GM12878 (cell line): Measurements from ENCODE around the gene MTHFD2. TPM values are rescaled to one million over a fixed set of nuclear protein-coding genes. Genes with fewer than 3 reads are reported as not detected.

Source experiments
- ATAC-seq: fragments of 200-7000 bp; cut with Tn5 transposase; 3 replicates; pipeline ENCODE4 v1.9.1; 2020; ENCODE audit warnings: mild to moderate bottlenecking, moderate library complexity
- BruUV-seq: library from RNA; stranded (reverse); fragments of 400-500 nt; replicated peaks from 2 replicates; lab custom pipeline; 2021; lab: Mats Ljungman, UMichigan
- CTCF ChIA-PET: fragments of 300-600 bp; sonication (Branson Sonifier 250); formaldehyde crosslinking; extraction: SDS; loops from one replicate; lab custom pipeline; 2021; ENCODE audit warnings: inconsistent platforms; lab: Yijun Ruan, JAX
- POLR2A ChIA-PET: fragments of 350-600 bp; formaldehyde crosslinking; extraction: SDS; loops from one replicate; lab custom pipeline; 2021; ENCODE audit warnings: inconsistent platforms; lab: Charles Lee
- RAD21 ChIA-PET: fragments of 300-600 bp; sonication (Branson Sonifier 250); formaldehyde crosslinking; loops from one replicate; lab custom pipeline; 2023; ENCODE audit warnings: antibody characterized with exemption; ENCODE audit not compliant: unreplicated experiment; lab: Charles Lee
- SMC1A ChIA-PET: fragments of 300-600 bp; sonication (Branson Sonifier 250); formaldehyde crosslinking; loops from one replicate; lab custom pipeline; 2023; ENCODE audit not compliant: unreplicated experiment, uncharacterized antibody; lab: Charles Lee
- DNase-seq: peaks from one replicate; pipeline ENCODE4 v3.0.0-alpha.2; 2011; ENCODE audit warnings: low read depth, low spot score
- FAIRE-seq: peaks from 3 replicates; lab custom pipeline; 2011; peaks lifted over from hg19 to GRCh38; lab: Jason Lieb, UNC
- H2AFZ ChIP-seq: 2 replicates; pipeline ENCODE4 v1.6.0; 2011; ENCODE audit warnings: low read depth, low read length, control low read depth; ENCODE audit not compliant: control insufficient read depth
- H3K27ac ChIP-seq: 2 replicates; pipeline ENCODE4 v1.5.1; 2011; ENCODE audit warnings: control low read depth; ENCODE audit not compliant: control insufficient read depth, insufficient read depth
- H3K27me3 ChIP-seq, 2 experiments: replicated peaks in 1 of 2; 2 replicates each; pipeline versions ENCODE4 v1.6.0 to v1.6.1; 2011; ENCODE audit warnings: low read length in 1 of 2; ENCODE audit not compliant: control insufficient read depth in 2 of 2, insufficient read depth in 2 of 2
- H3K36me3 ChIP-seq, 2 experiments: 2 replicates each; pipeline ENCODE4 v1.5.1; 2011; ENCODE audit warnings: low read length in 1 of 2; ENCODE audit not compliant: control insufficient read depth in 2 of 2, insufficient read depth in 2 of 2
- H3K4me1 ChIP-seq: 2 replicates; pipeline ENCODE4 v1.6.1; 2011; ENCODE audit warnings: mild to moderate bottlenecking, low read length, moderate library complexity, mixed read lengths; ENCODE audit not compliant: control insufficient read depth, insufficient read depth
- H3K4me2 ChIP-seq: 2 replicates; pipeline ENCODE4 v1.6.0; 2011; ENCODE audit warnings: control low read depth; ENCODE audit not compliant: control insufficient read depth, insufficient read depth
- H3K4me3 ChIP-seq: fragments of 200-600 bp; sonication (generic); 2 replicates; pipeline ENCODE4 v1.5.1; 2016
- H3K79me2 ChIP-seq: 2 replicates; pipeline ENCODE4 v1.6.0; 2011; ENCODE audit warnings: low read length; ENCODE audit not compliant: control insufficient read depth, insufficient read depth
- H3K9ac ChIP-seq: 2 replicates; pipeline ENCODE4 v1.8.0; 2011; ENCODE audit warnings: low read length, control low read depth, mixed read lengths; ENCODE audit not compliant: control insufficient read depth, insufficient read depth
- H3K9me3 ChIP-seq: replicated peaks from 3 replicates; pipeline ENCODE4 v1.5.1; 2011; ENCODE audit warnings: mild to moderate bottlenecking, low read length; ENCODE audit not compliant: control insufficient read depth, insufficient read depth
- H4K20me1 ChIP-seq: 2 replicates; pipeline ENCODE4 v1.6.0; 2011; ENCODE audit not compliant: control insufficient read depth, insufficient read depth
- ATF7 ChIP-seq: fragments of 450-650 bp; IDR thresholded peaks from 2 replicates; pipeline ENCODE4 v1.6.1; 2016; ENCODE audit warnings: low read depth, mild to moderate bottlenecking
- BCL11A ChIP-seq: IDR thresholded peaks from 2 replicates; pipeline ENCODE4 v1.6.1; 2011; ENCODE audit warnings: low read depth, low read length
- CEBPB ChIP-seq, 2 experiments: fragments of 150-350 bp in 1 of 2; IDR thresholded peaks; 2 replicates each; pipeline ENCODE4 v1.6.1; 2012 to 2014; ENCODE audit warnings: low read depth in 2 of 2, low read length in 2 of 2, borderline replicate concordance in 1 of 2, inconsistent platforms in 1 of 2
- CEBPZ ChIP-seq: fragments of 150-350 bp; IDR thresholded peaks from 2 replicates; pipeline ENCODE4 v1.6.1; 2016; ENCODE audit warnings: low read depth, low read length
- IKZF1 ChIP-seq: fragments of 450-650 bp; conservative IDR thresholded peaks from 2 replicates; pipeline ENCODE4 v1.6.1; 2017; ENCODE audit warnings: antibody characterized with exemption, mild to moderate bottlenecking
- IRF3 ChIP-seq: fragments of 450-650 bp; IDR thresholded peaks from 2 replicates; pipeline ENCODE4 v1.6.1; 2014; ENCODE audit warnings: mild to moderate bottlenecking
- NBN ChIP-seq: fragments of 450-650 bp; IDR thresholded peaks from 2 replicates; pipeline ENCODE4 v1.6.1; 2016
- NR2F1 ChIP-seq: fragments of 450-650 bp; conservative IDR thresholded peaks from 2 replicates; pipeline ENCODE4 v1.6.1; 2017; ENCODE audit warnings: mild to moderate bottlenecking
- RCOR1 ChIP-seq: conservative IDR thresholded peaks from 2 replicates; pipeline ENCODE4 v1.6.1; 2012; ENCODE audit warnings: low read depth, low read length, improper control_type of control experiment
- SMAD1 ChIP-seq: fragments of 450-650 bp; IDR thresholded peaks from 2 replicates; pipeline ENCODE4 v1.6.1; 2018; ENCODE audit warnings: mild to moderate bottlenecking, low read depth; ENCODE audit not compliant: partially characterized antibody
- YBX1 ChIP-seq: fragments of 450-650 bp; IDR thresholded peaks from 2 replicates; pipeline ENCODE4 v1.6.1; 2016; ENCODE audit warnings: antibody characterized with exemption
- ZNF384 ChIP-seq: IDR thresholded peaks from 2 replicates; pipeline ENCODE4 v1.6.1; 2012; ENCODE audit warnings: low read depth, mild to moderate bottlenecking, low read length, improper control_type of control experiment, borderline replicate concordance
- in situ Hi-C: fragments of 300-500 bp; cut with MboI; formaldehyde crosslinking; loops from 9 replicates; pipeline ENCODE4 v1.14.3; 2018; ENCODE audit warnings: mixed read lengths
- intact Hi-C: fragments of 100-400 bp; cut with micrococcal nuclease; formaldehyde crosslinking; loops from one replicate; pipeline ENCODE4 v1.14.2; 2022; ENCODE audit not compliant: unreplicated experiment
- polyA plus RNA-seq, 11 experiments: library from polyadenylated mRNA; depleted of rRNA in 4 of 11; unstranded in 6 of 11; stranded (reverse) in 5 of 11; fragments of >200 nt; fragmentation: Nextera tagmentation in 4 of 11; fragmentation: Illumina TruSeq in 1 of 11; extraction: Ambion mirVana in 4 of 11; extraction: Trizol in 1 of 11; gene quantifications; 1 replicate in 1 of 11; 2 replicates in 10 of 11; pipeline versions ENCODE4 v1.2.1 to v1.2.3, GENCODE V29; 2011 to 2016; ENCODE audit warnings: inconsistent platforms in 2 of 11, missing spikeins in 2 of 11, low read depth in 1 of 11
- total RNA-seq, 4 experiments: library from RNA; depleted of rRNA in 3 of 4; stranded (reverse); fragments of >200 nt in 3 of 4; fragmentation: Illumina TruSeq in 1 of 4; extraction: Trizol in 1 of 4; gene quantifications; 2 replicates each; pipeline versions ENCODE4 v1.2.1 to v1.2.3, GENCODE V29; 2013 to 2021
- TF ChIP-seq, protein P1 (sequence below): fragments of 450-650 bp; IDR thresholded peaks from 2 replicates; pipeline ENCODE4 v1.6.1; 2016; ENCODE audit warnings: mild to moderate bottlenecking
- TF ChIP-seq, protein P2 (sequence below): fragments of 450-650 bp; formaldehyde crosslinking; IDR thresholded peaks from 2 replicates; pipeline ENCODE4 v1.4.0; 2020; ENCODE audit warnings: mild to moderate bottlenecking, moderate library complexity
- TF ChIP-seq, protein P3 (sequence below): IDR thresholded peaks from 2 replicates; pipeline ENCODE4 v1.6.1; 2012; ENCODE audit warnings: low read depth, low read length, improper control_type of control experiment

MTHFD2 gene
- total and polyA plus RNA-seq, 10 of the 15 experiments (the other 5 are each of a cell fraction or from before 2014, with no cell fraction given): 128 to 292 (median 150) TPM

DNA sequence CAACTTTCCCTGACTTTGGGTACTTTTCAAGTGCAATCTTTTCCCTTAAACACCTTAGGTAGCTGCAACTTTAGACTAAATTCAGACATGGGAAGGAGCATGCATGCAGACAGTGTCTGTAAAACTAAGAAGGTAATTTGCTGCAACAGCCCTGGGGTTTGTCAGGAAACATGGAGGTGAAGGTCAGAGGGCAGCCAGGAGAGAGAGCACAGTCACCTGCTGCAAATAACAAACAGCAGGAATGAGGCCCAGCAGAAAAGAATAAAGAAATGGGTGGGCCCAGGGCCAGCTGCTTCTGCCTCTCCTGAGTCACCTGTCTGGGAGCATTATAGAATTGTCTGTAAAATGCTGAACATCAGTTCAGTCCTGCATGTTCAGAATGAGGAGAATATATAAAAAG is 35.2 kb downstream of the MTHFD2 start:
- in situ Hi-C loops: no loop called here
- no peak overlapping the region for H3K27ac ChIP-seq
- no peak overlapping the region for H2AFZ ChIP-seq
- H3K36me3 ChIP-seq: no peaks in the 10 kb centered on the region
- H4K20me1 ChIP-seq: no peaks in the 10 kb centered on the region
- H3K27me3 ChIP-seq: no peaks in the 10 kb centered on the region
- ChIA-PET SMC1A (no interaction called here), RAD21 (no interaction called here), POLR2A (no interaction called here), CTCF (interaction anchor here (2.1 kb wide), 1 partner anchor 16 kb away, joined by 11 read pairs; no protein-coding TSS in a partner anchor)
- H3K79me2 ChIP-seq: no peaks in the 10 kb centered on the region
- FAIRE-seq (no peak), ATAC-seq (no peak), DNase-seq (no peak)
- no TSS peak for BruUV-seq
- intact Hi-C loops: loop anchor here (10.0 kb wide), 1 partner anchor 409 kb away; the partner anchor contains the start of gene STAMBP
- H3K4me2 ChIP-seq: no peak overlapping the region
- TF ChIP-seq CEBPZ (no peak), NBN (no peak), IKZF1 (no peak), ATF7 (no peak), SMAD1 (no peak), BCL11A (no peak), ZNF384 (no peak), NR2F1 (no peak), CEBPB (IDR thresholded peaks at IDR 0.05; ENCODE audit: borderline replicate concordance in 1 of 2, low read depth in 2 of 2, low read length in 2 of 2) (no peak), RCOR1 (no peak), IRF3 (no peak), YBX1 (no peak)
- TF ChIP-seq, protein P1, sequence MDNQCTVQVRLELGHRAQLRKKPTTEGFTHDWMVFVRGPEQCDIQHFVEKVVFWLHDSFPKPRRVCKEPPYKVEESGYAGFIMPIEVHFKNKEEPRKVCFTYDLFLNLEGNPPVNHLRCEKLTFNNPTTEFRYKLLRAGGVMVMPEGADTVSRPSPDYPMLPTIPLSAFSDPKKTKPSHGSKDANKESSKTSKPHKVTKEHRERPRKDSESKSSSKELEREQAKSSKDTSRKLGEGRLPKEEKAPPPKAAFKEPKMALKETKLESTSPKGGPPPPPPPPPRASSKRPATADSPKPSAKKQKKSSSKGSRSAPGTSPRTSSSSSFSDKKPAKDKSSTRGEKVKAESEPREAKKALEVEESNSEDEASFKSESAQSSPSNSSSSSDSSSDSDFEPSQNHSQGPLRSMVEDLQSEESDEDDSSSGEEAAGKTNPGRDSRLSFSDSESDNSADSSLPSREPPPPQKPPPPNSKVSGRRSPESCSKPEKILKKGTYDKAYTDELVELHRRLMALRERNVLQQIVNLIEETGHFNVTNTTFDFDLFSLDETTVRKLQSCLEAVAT: no peak
- TF ChIP-seq, protein P2, sequence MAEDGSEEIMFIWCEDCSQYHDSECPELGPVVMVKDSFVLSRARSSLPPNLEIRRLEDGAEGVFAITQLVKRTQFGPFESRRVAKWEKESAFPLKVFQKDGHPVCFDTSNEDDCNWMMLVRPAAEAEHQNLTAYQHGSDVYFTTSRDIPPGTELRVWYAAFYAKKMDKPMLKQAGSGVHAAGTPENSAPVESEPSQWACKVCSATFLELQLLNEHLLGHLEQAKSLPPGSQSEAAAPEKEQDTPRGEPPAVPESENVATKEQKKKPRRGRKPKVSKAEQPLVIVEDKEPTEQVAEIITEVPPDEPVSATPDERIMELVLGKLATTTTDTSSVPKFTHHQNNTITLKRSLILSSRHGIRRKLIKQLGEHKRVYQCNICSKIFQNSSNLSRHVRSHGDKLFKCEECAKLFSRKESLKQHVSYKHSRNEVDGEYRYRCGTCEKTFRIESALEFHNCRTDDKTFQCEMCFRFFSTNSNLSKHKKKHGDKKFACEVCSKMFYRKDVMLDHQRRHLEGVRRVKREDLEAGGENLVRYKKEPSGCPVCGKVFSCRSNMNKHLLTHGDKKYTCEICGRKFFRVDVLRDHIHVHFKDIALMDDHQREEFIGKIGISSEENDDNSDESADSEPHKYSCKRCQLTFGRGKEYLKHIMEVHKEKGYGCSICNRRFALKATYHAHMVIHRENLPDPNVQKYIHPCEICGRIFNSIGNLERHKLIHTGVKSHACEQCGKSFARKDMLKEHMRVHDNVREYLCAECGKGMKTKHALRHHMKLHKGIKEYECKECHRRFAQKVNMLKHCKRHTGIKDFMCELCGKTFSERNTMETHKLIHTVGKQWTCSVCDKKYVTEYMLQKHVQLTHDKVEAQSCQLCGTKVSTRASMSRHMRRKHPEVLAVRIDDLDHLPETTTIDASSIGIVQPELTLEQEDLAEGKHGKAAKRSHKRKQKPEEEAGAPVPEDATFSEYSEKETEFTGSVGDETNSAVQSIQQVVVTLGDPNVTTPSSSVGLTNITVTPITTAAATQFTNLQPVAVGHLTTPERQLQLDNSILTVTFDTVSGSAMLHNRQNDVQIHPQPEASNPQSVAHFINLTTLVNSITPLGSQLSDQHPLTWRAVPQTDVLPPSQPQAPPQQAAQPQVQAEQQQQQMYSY (CRISPR knock-in tag): no peak
- TF ChIP-seq, protein P3, sequence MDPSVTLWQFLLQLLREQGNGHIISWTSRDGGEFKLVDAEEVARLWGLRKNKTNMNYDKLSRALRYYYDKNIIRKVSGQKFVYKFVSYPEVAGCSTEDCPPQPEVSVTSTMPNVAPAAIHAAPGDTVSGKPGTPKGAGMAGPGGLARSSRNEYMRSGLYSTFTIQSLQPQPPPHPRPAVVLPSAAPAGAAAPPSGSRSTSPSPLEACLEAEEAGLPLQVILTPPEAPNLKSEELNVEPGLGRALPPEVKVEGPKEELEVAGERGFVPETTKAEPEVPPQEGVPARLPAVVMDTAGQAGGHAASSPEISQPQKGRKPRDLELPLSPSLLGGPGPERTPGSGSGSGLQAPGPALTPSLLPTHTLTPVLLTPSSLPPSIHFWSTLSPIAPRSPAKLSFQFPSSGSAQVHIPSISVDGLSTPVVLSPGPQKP: no peak
- H3K4me1 ChIP-seq: no peaks in the 10 kb centered on the region
- H3K4me3 ChIP-seq: no peak overlapping the region
- H3K9ac ChIP-seq: no peak overlapping the region
- no peaks in the 10 kb centered on the region for H3K9me3 ChIP-seq
